HG02943 (cell line): ENCODE data around the gene NFKB1.
A peak's percentile ranks its signal among the peaks of the same experiment; 100 is the strongest.
"Not testable (repeated sequence)": the region's sequence is repeated elsewhere in the genome, so short reads cannot be mapped to it uniquely, and the experiment has no call there.

Experiments
- ATAC-seq: cut with Tn5 transposase; IDR thresholded peaks from one replicate; pipeline ENCODE4 v1.9.1; 2021; ENCODE audit warnings: mild to moderate bottlenecking, low read depth, moderate library complexity; ENCODE audit not compliant: unreplicated experiment

The NFKB1 gene

DNA sequence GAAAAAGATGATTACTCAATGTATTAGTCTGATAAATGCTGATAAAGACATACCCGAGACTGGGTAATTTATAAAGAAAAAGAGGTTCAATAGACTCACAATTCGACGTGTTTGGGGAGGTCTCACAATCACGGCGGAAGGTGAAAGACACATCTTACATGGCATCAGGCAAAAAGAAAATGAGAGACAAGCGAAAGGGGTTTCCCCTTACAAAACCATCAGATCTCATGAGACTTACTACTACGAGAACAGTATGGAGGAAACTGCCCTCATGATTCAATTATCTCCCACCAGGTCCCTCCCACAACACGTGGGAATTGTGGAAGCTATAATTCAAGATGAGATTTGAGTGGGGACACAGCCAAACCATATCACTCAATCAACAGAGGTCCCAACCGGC, 117.9 kb downstream of the NFKB1 start:
- not testable (repeated sequence) for ATAC-seq

DNA sequence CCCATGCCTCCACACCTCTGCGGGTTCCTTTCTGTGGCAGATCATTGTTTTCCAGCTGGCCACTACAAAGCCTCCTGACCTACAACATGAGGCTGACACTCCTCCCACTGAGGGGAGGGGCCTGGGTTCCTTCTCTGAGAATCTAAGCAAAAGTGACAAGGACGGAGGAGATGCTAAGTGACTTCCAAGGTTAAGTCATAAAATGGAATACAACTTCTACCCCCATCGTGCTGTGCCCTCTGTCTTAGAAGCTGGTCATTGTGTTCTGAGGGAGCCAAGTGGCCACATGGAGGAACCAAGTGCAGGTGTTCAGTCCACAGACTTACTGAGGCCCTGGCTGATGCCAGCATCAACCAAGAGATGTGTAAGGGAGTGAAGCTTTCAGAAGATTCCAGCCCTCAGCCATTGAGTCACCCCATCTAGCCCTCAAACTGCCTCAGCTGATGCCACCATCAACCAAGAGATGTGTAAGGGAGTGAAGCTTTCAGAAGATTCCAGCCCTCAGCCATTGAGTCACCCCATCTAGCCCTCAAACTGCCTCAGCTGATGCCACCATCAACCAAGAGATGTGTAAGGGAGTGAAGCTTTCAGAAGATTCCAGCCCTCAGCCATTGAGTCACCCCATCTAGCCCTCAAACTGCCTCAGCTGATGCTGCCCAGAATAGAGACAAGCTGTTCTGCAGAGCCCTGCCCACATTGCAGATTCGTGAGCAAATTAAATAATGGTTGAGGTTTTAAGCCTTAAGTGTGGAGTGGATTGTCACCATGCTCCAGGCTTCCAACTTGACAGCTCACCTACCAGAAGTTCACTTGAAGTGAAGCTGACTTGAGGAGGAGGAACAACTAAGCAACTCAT, 118.8 kb downstream of the NFKB1 start:
- ATAC-seq, result not testable (repeated sequence)

DNA sequence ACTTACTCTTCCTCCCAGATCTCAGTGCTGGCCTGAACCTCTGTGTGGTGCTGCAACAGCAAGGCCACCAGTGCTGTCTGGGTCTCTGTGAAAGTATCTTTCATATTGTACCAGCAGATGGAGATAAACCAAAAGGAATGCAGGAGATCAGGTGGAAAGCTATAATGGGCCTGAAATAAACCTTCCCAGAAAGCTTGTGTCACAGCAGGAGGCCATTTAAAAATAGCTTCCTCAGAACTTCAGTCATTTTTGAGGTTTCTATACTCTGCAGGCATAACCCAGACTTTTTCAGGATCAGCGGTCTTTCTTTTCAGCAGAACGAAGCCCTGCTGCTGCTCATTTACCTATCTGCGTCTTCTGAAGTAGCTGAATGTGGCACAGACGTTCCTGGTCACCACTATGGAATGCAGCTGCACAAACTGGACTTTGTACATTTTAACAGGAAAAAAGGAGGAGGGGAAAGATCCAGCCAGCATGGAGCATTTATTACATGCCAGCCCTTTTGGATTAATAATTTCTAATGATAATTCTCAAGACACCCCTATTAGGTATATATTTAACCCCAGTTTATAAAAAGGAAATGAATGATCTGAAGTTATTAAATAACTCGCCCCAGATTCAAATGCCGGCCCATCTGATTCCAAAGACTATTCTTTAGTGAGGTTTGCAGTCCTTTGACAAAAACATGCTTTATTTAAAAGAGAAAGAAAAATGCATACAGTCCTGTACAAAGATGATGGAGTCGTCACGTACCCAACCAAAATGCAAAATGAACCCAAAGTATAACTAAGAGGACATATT, 119.7 kb downstream of the NFKB1 start:
- no peak for ATAC-seq

DNA sequence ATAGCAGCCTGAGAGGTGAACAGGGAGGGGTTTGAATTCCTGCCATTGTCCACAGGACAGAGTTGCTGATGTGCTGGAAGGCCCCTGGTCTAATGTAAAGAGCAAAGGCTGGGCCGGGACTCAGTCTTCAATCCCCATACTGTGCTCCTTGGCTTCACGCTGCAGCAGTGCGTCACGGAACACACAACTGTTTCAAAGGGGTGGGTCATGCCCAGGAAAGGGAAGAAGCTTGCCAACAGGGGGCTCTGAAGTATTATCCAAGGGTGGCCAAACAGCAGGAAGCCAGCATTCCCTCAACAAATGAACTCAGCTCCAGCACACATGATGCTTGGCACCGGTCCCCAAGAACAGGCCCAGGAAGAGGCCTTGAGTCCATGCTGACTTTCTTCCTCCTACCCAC, 122.5 kb downstream of the NFKB1 start:
- no peak for ATAC-seq

DNA sequence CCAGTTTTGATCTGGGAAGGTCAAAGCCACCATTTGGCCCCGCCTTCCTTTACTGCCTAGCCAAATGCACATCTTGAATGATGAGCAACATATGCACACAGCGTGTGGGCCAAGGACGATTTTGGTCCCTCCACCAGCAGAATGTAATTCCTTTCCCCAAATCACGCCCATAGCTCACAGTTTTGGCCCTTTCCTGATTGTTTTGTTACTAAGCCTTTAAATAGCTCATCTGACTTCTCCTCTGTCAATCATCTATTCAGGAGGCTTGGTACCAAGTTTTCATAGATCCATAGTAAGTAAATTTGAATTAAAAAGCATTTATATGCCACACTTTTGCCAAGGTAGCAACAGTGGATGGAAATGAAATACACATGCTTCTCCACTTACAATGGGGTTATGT, 123.3 kb downstream of the NFKB1 start:
- no peak for ATAC-seq

DNA sequence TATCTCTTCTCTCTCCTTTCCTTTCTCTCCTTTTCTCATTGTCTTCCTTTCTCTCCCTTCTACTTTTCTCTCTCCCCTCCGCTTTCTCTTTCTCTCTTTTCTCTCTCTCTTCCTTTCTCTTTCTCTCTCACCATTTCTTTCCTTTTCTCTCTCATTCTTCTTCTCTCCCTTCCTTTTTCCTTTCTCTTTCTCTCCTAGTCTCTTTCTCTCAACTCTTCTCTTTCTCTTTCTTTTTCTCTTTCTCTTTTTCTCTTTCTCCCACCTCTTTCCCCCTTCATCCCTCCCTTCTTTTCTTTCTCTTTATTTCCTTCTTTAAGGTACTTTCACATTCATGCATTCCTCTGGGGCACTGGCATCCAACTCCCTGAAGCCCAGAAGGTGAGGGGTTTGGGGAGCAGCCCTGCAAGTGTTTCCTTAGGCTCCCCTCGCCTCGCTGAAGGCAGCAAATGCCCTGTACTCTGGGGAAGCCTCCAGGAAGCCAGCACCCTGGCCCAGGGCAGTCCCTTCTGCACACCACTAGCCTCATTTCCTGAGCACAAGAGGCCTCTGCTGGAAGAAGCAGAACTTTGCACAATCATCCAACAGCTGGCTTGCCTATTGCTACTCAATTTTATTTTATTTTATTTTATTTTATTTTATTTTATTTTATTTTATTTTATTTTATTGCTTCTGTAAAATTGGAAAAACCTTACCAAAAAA, 124.2 kb downstream of the NFKB1 start:
- ATAC-seq, result peak; percentile 79

DNA sequence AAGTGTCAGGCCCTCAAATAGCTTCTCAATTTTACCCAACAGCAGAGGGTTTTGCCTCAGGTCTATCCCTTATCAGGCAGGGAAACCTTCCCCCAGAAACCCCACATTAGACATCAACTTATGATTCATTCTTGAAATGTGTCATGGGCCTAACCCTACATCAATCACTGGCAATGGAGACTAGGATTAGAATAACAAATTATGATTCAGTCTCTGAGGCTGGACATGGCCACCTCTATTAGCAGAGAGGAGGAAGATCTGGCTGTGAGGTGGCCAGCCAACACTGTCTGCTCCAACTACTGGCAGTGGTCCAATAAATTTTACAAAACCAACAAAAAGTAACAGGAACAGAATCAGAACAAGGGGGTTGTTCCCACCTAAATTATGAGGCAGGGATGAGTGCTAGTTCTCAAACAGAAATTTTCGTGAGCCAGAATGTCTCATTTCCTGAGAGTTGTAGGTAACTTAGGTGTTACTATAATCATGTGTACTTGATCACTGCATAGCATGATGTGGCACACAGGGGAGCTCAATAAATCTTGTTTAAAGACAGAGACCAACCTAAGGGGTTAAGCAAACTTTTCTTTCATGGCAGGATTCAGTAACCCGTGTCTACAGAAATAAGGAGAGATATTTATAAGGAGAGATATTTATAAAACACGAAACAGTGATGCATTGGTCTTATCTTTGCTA, 126.8 kb downstream of the NFKB1 start:
- ATAC-seq, result no peak

DNA sequence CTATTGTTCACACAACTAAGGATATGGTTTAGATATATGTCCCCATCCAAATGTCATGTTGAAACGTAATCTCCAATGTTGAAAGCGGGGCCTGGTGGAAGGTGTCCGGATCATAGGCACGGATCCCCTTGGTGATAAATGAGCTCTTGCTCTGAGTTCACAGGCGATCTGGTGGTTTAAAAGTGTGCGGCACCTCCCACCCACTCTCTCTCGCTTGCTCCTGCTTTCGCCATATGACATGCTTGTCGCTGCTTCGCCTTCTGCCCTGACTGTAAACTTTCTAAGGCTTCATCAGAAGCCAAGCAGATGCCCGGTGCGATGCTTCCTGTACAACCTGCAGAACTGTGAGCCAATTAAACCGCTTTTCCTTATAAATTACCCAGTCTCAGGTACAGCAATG, 128.5 kb downstream of the NFKB1 start:
- ATAC-seq, result no peak

DNA sequence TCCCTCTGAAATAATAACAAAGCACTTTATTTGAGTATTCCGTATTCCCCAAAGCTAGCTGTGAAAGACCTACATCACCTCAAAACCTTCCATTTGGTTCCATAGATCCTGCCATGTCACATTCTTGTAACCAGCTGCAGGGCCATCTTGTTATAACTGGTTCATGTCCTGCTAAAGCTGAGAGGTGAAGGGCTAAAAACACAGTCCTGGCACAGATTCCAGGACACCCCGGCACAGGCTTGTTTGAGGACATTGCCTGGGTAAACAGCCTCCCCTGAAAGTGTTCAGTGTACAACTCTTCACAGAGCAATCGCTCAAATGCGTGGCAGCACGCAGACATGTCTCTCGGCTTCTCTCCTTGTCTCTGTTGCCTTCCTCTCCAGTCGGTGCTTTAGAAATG, 130.5 kb downstream of the NFKB1 start:
- no peak for ATAC-seq

DNA sequence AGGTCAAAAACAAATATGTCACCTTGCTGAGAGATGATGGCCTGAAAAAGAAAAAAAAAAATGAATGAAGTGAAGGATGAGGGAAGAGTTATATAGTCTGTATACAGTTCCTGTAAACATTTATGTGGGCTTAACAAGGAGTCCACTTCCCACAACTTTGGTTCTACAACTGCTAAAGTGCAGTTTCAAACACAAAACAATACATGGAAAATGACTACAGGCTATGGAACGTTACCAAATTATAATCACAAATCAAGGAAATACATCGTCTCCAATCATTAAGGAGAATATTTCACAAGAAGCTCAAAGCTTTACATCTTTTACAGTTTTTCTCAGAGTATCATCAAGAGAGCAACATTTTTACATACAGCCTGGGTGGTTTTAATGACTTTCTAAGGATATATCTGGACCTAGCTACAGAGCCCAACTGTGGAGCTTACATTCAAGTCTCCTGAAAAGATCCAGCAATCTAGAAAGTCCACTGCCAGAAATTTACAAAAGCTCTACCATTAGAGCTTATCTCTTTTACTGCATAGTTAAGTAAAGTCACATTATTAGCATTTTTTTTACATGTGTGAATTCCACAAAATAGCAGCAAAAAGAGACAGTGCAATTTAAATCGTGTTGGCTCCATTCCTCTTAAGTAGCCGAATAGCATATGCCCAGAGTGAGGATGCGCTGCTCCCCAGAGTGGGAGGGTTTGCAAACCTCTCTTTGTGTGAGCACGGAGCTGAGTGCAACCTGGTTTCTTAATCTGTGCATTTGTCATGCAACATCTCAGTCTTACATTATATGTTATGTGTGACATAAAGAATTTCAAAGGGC, 131.3 kb downstream of the NFKB1 start:
- ATAC-seq, result no peak

DNA sequence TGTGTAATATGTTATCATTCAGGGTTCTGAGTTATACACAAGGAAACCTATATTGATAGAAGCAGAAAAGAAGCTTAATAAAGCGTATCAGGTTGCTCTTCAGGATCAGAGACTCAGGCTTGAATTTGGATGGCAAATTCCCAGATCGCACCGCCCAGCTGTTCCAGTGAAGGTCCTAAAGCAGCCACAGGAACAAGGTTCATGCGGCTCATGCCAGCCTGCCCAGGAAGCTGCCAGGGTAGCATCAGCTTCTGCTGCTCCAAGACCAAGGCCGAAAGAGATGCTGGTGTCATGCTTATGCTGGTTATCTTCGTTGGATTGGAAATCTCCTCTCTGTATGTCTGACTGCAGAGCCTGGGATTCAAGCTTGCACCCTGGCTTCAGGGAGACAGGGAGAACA, 131.9 kb downstream of the NFKB1 start:
- ATAC-seq, result no peak

DNA sequence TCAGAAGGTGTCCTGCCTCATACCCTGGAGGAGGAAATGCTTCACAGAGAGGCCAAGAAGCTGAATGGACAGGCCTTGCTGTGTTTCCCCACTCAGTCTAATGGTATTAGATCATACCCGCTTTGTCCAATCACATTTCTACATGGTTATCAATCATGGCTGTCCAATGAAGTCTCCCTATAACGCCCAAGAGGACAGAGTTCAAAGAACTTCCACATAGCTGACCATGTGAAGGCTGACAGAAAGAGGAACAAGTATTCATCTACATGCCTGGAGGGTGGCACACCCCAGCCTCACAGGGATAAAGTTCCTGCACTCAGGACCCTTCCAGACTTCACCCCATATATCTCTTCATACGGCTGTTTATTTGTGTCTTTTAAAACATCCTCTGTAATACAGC, 136.2 kb downstream of the NFKB1 start:
- ATAC-seq, result no peak

DNA sequence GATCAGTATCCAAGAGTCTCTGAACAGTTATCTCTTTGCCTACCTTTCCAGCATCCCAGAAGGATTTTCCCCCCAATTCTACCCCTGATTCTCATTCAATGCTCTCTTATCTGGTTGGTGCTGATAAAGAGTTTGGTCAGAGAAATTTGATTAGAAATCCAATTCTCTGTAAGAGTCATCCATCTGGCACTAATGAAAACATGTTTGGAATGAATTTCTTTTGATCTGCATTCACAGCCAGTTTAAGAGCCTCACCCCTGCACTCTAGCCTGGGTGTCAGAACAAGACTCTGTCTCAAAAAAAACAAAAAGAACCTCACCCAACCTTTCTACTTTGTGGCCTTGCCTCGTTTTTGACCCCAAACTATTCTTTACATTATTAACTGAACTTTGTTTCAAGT, 137.5 kb downstream of the NFKB1 start:
- ATAC-seq, result no peak

DNA sequence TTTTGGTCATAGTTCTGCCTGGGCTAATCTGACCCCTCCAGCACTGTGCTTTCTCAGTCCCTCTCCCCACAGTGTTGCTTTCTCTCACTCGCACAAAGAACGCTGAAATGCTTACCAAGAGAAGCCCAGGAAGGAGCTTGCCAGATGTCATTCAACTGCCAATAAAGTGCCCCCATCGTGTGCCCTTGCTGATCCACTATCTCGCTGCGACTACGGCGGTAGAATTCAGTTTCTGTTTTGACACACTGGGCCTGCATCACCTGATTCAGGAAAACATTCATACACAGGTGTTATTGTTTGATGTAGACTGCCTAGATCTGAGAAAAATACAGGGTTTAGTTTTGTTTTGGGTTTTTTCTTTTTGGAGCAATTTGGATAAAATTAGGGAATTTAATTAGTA, 138.4 kb downstream of the NFKB1 start:
- ATAC-seq, result no peak

DNA sequence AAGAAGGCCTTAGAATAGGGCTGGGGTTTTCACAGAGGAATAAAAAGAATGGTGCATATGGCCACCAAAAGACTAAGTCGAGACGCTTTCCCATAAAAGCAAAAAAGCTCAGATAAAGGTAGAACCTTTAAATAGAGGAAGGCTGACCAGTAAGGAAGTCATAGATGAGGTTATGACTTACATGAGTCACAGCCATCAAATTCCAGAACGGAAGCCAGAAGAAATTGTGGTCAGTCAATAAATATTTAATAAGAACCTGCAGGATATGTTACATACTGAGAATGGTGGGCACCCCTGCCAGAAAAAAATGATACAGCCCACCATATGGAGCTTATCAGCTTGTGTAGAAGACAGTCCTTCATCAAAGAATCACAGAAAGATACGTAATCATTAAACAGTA, 139.5 kb downstream of the NFKB1 start:
- no peak for ATAC-seq

DNA sequence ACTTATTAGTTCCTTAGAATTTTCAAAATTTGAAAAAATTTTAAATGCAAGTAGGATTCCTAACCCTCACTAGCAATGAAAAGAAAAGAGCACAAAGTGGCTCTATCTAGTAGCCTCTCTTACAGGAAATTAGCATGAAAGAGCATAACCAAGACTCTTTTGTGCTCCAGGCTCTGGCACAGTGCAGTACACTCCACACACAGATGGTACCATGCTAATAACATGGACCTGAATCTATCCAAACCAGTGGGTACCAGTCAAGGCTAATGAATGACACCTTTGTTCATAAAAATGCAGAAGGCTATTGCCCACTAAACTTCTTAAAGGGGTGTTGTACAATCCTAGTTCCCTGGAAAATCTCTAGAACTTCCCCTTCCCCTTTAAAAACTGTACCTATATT, 140.6 kb downstream of the NFKB1 start:
- no peak for ATAC-seq

DNA sequence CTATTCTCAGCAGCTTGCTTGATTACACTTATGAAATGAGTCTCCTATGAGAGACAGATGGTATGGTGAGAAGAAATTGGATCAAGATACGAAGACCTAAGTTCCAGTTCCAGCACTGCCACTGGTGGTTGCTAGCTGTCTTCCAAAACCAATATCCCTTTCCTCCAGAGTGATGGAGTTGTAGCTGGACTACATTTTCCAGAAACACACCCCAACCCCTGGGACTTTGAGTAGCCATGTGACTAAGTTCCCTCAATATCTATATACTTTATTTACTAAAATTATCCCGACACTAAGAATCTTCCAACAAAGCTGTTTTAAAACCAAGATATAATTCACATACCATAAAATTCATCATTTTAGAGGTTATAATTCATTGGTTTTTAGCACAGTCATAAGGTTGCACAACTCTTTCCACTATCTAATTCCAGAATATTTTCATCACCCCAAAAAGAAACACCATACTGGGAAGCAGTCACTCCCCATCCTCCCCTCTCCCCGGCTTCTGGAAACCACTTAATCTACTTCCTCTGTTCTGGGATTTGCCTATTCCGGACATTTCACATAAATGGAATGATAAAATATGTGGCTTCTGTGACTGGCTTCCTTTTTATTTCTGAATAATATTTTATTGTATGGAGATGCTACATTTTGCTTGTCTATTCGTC, 141.6 kb downstream of the NFKB1 start:
- ATAC-seq, result no peak

DNA sequence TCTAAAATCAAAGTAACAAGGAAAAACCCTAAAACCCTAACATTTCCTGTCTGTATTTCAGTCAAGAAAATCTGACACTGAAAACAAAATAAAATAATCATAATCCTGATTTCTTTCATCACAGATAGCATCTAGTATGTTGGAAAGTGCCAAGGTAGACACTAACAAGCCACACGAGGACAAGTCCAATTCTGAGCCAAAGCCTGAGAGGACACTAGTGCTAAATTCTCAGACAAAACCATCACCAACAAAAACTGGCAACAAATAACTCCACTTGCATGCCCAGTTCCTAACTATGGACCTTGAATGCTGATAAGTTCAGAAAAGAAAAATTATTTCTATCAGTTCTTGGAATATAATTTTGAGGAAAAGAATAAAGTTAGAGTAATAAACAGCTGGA, 146.0 kb downstream of the NFKB1 start:
- ATAC-seq, result no peak

DNA sequence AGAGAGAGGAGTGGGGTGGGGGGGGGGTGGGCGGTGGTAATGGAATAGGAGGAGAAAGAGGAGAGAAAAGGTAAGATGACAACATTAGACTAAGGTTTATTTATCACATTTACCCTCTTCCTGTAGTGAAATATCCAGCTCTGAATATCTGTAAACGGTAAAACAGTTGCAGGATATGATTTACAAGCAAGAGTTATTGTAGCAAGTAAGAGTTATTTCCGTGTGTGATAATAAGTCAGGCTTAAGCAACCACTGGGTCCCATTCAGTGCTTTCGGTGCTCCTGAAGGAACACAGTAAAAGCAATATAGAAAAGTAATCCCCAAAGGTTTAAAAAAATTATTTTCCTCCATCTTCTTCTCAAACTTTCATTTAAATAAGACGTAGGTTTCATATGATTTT, 156.0 kb downstream of the NFKB1 start:
- no peak for ATAC-seq
